ENCODE measurements around the gene PFAS.
A peak's percentile ranks its signal among the peaks of the same experiment; 100 is the strongest.

DNA sequence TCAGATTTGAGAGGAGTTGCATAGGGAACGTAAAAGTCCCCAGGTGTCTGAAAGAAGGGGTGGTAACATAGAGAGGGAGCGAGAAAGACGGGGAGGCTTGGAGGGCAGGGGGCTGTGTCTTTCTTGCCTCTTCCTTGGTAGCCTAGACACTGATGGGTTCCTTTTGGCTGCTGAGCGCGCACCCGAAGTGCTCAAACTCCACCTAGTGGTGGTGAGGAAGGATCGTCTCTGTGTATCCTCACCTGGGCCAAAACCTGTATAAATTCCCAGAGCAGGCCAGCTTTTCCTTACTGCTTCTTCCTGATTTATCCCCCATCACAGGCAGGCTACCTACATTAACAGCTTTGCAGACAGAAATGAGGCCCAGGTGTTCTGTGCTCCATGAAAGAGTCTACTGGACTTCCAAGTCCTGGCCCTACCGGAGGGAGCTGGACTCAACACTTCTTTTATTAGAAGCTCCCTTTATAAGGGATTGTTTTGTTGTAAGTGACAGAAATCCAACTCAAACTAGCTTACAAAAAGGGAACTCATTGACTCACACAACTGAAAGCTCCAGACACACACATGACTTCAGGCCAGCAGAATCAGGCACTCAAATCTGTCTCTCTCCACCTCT is 51.6 kb downstream of the PFAS start:
- TF ChIP-seq, protein P1, sequence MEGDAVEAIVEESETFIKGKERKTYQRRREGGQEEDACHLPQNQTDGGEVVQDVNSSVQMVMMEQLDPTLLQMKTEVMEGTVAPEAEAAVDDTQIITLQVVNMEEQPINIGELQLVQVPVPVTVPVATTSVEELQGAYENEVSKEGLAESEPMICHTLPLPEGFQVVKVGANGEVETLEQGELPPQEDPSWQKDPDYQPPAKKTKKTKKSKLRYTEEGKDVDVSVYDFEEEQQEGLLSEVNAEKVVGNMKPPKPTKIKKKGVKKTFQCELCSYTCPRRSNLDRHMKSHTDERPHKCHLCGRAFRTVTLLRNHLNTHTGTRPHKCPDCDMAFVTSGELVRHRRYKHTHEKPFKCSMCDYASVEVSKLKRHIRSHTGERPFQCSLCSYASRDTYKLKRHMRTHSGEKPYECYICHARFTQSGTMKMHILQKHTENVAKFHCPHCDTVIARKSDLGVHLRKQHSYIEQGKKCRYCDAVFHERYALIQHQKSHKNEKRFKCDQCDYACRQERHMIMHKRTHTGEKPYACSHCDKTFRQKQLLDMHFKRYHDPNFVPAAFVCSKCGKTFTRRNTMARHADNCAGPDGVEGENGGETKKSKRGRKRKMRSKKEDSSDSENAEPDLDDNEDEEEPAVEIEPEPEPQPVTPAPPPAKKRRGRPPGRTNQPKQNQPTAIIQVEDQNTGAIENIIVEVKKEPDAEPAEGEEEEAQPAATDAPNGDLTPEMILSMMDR (IDR thresholded peaks at IDR 0.05) = peak; percentile 82 to 86 (median 83)
- TF ChIP-seq POLR2AphosphoS5 (IDR thresholded peaks at IDR 0.05) (peak in 3 of 4 donors; percentile 13 to 41 (median 32)), POLR2A (IDR thresholded peaks at IDR 0.05) (no peak), EP300 (IDR thresholded peaks at IDR 0.05) (no peak)
